Gastroesophageal sphincter (tissue), 3 donors: ENCODE measurements around the gene SLC35F3.

Experiments used
- CTCF ChIP-seq, 4 experiments: fragments of 200-600 bp in 2 of 4; fragments of 450-650 bp in 2 of 4; sonication (generic) in 1 of 4; IDR thresholded peaks; one replicate each; pipeline ENCODE4 v1.5.1; 2017 to 2019; ENCODE audit warnings: antibody characterized with exemption in 4 of 4, mild to moderate bottlenecking in 2 of 4, moderate library complexity in 2 of 4
- POLR2A ChIP-seq, 2 donors: fragments of 450-650 bp; IDR thresholded peaks; one replicate each; pipeline ENCODE4 v1.6.1; 2017; ENCODE audit warnings: antibody characterized with exemption in 2 of 2, mild to moderate bottlenecking in 2 of 2, moderate library complexity in 1 of 2
- POLR2AphosphoS5 ChIP-seq: sonication (generic); formaldehyde crosslinking; IDR thresholded peaks from one replicate; pipeline ENCODE4 v1.6.1; 2017; ENCODE audit warnings: antibody characterized with exemption

- no peak for TF ChIP-seq CTCF (IDR thresholded peaks at IDR 0.05)
- TF ChIP-seq POLR2A (IDR thresholded peaks at IDR 0.05): no peak
- no peak for TF ChIP-seq POLR2AphosphoS5
Observed at GRCh38 chr1:233867028-233867427, 37.4 kb upstream of the SLC35F3 start.
